ENCODE data around the gene ZNF629.

DNA sequence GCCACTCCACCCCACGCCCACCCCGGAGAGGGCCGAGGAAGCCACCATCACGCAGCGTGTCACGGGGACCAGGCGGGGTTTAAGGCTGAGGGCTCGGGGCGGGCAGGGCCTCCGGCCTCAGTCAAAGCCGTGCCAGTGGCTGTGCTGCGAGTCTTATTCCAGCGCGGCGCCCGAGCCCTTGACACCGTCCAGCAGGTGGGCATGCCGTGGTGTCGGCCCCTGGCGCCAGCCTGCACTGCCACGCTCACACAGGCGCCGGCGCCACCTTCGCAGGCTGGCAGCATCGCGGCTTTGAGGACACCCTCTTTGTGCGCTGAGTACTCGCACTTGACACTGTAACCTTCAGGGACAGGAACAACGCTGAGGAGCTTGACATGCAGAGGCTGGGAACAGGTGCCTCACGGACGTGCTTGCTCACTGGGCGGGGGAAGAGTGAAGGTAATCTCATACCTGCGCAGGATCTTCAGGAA lies 34.0 kb upstream of the ZNF629 start:
- TF ChIP-seq CTCF (IDR thresholded peaks at IDR 0.05 in 2 of 3, conservative IDR thresholded peaks at IDR 0.05 in 1 of 3; ENCODE audit: borderline replicate concordance in 1 of 3, insufficient read depth in 1 of 3, low read depth in 2 of 3, low read length in 2 of 3) (no peak), POLR2AphosphoS5 (IDR thresholded peaks at IDR 0.05; ENCODE audit: low read depth, low read length) (no peak), POLR2A (IDR thresholded peaks at IDR 0.05; ENCODE audit: borderline replicate concordance, extremely low read depth, insufficient read depth, insufficient read length) (no peak), TCF7L2 (IDR thresholded peaks at IDR 0.05; ENCODE audit: borderline replicate concordance, extremely low read depth, insufficient read depth, insufficient read length) (no peak), CEBPB (IDR thresholded peaks at IDR 0.05; ENCODE audit: low read depth) (no peak), RAD21 (IDR thresholded peaks at IDR 0.05; ENCODE audit: low read depth) (no peak), SP1 (IDR thresholded peaks at IDR 0.05; ENCODE audit: low read depth) (no peak), YY1 (IDR thresholded peaks at IDR 0.05; ENCODE audit: extremely low read depth, insufficient replicate concordance, low read depth, low read length) (no peak), EZH2phosphoT487 (IDR thresholded peaks at IDR 0.05; ENCODE audit: borderline replicate concordance) (no peak), ZFX (IDR thresholded peaks at IDR 0.05) (no peak), CBX3 (IDR thresholded peaks at IDR 0.05; ENCODE audit: low read depth) (no peak)
- TF ChIP-seq, protein P1, sequence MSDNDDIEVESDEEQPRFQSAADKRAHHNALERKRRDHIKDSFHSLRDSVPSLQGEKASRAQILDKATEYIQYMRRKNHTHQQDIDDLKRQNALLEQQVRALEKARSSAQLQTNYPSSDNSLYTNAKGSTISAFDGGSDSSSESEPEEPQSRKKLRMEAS (IDR thresholded peaks at IDR 0.05): no peak
